Thyroid gland (tissue), 4 donors: ENCODE data around the gene BTN2A1.

ENCODE experiments used
- POLR2A ChIP-seq, 2 donors: fragments of 450-650 bp; IDR thresholded peaks; one replicate each; pipeline ENCODE4 v1.6.1; 2017; ENCODE audit warnings: antibody characterized with exemption in 2 of 2, mild to moderate bottlenecking in 2 of 2, moderate library complexity in 1 of 2
- TF ChIP-seq, protein P1 (sequence below), 6 experiments: fragments of 200-600 bp in 3 of 6; fragments of 450-650 bp in 3 of 6; sonication (generic) in 3 of 6; IDR thresholded peaks; one replicate each; pipeline ENCODE4 v1.5.1; 2016 to 2019; ENCODE audit warnings: antibody characterized with exemption in 6 of 6, mild to moderate bottlenecking in 2 of 6, inconsistent platforms in 1 of 6, moderate library complexity in 1 of 6

DNA sequence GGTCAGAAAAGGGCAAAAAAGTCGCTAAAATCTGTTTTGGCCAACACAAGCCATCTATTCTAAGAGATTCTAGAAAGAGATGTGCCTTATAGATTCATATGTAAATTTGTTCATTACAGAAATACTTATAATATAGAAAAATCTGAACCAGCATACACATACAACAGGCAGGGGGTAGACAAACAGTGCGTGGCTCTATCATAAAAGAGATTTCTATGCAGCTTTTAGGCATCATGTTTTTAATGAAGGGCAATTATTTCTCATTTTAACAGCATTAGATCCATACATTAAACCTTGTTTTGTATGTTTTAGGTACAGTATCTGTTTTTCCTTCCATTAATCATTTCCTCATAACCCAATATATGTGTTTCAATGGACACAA is 16.8 kb upstream of the BTN2A1 start:
- TF ChIP-seq, protein P1, sequence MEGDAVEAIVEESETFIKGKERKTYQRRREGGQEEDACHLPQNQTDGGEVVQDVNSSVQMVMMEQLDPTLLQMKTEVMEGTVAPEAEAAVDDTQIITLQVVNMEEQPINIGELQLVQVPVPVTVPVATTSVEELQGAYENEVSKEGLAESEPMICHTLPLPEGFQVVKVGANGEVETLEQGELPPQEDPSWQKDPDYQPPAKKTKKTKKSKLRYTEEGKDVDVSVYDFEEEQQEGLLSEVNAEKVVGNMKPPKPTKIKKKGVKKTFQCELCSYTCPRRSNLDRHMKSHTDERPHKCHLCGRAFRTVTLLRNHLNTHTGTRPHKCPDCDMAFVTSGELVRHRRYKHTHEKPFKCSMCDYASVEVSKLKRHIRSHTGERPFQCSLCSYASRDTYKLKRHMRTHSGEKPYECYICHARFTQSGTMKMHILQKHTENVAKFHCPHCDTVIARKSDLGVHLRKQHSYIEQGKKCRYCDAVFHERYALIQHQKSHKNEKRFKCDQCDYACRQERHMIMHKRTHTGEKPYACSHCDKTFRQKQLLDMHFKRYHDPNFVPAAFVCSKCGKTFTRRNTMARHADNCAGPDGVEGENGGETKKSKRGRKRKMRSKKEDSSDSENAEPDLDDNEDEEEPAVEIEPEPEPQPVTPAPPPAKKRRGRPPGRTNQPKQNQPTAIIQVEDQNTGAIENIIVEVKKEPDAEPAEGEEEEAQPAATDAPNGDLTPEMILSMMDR (IDR thresholded peaks at IDR 0.05): no peak
- no peak for TF ChIP-seq POLR2A (IDR thresholded peaks at IDR 0.05)
